HCT116 (cell line): ENCODE data around the gene ARMC2. TPM values are rescaled to one million over a fixed set of nuclear protein-coding genes. Genes with fewer than 3 reads are reported as not detected.
A peak's percentile ranks its signal among the peaks of the same experiment; 100 is the strongest.

Source experiments
- ATAC-seq: fragments of 200-7000 bp; cut with Tn5 transposase; 2 replicates; pipeline ENCODE4 v1.9.1; 2020; ENCODE audit warnings: mild to moderate bottlenecking, moderate library complexity
- BruUV-seq: library from RNA; stranded (reverse); fragments of 400-500 nt; replicated peaks from 2 replicates; lab custom pipeline; 2021; lab: Mats Ljungman, UMichigan
- CTCF ChIA-PET: fragments of 300-600 bp; sonication (Branson Sonifier 250); formaldehyde crosslinking; loops from one replicate; lab custom pipeline; 2021; ENCODE audit warnings: antibody characterized with exemption; lab: Charles Lee
- POLR2A ChIA-PET: fragments of 300-600, 350-600 bp; sonication (Branson Sonifier 250); formaldehyde crosslinking; loops from one replicate; lab custom pipeline; 2021; ENCODE audit warnings: antibody characterized with exemption; lab: Charles Lee
- RAD21 ChIA-PET, 2 experiments: fragments of 300-600 bp; sonication (Branson Sonifier 250); formaldehyde crosslinking; loops; one replicate each; lab custom pipeline; 2023; ENCODE audit warnings: low total read pairs in 2 of 2; ENCODE audit not compliant: uncharacterized antibody in 2 of 2, unreplicated experiment in 2 of 2, low non-redundant PET in 1 of 2; lab: Charles Lee
- DNase-seq: peaks from one replicate; pipeline ENCODE4 v3.0.0-alpha.2; 2010; ENCODE audit warnings: low read depth, low spot score
- H2AFZ ChIP-seq: fragments of 200-600 bp; shearing (Covaris generic), sonication (generic); 2 replicates; pipeline ENCODE4 v1.6.1; 2017; ENCODE audit warnings: low read depth, mixed run types, mixed read lengths, antibody characterized with exemption, low read length; ENCODE audit not compliant: poor library complexity, severe bottlenecking
- H3K27ac ChIP-seq: 2 replicates; pipeline ENCODE4 v1.5.1; 2012; ENCODE audit warnings: low read depth, low read length
- H3K27me3 ChIP-seq: fragments of 200-600 bp; sonication (generic); 2 replicates; pipeline ENCODE4 v1.6.1; 2016; ENCODE audit warnings: mixed run types, low read length, mixed read lengths; ENCODE audit not compliant: insufficient read depth
- H3K36me3 ChIP-seq, 2 experiments: fragments of 200-500 bp in 1 of 2; fragments of 200-600 bp in 1 of 2; sonication (Bioruptor generic) in 1 of 2; sonication (generic) in 1 of 2; 2 replicates each; pipeline versions ENCODE4 v1.5.1 to v1.6.1; 2014 to 2016; ENCODE audit warnings: low read length in 2 of 2, inconsistent platforms in 1 of 2, mixed read lengths in 1 of 2, mixed run types in 1 of 2; ENCODE audit not compliant: insufficient read depth in 2 of 2, control insufficient read depth in 1 of 2
- H3K4me1 ChIP-seq, 2 experiments: fragments of 200-600 bp in 1 of 2; sonication (generic) in 1 of 2; 2 replicates each; pipeline versions ENCODE4 v1.5.1 to v1.6.1; 2012 to 2017; ENCODE audit warnings: low read length in 2 of 2, inconsistent platforms in 1 of 2, mild to moderate bottlenecking in 1 of 2, mixed read lengths in 1 of 2, mixed run types in 1 of 2, moderate library complexity in 1 of 2; ENCODE audit not compliant: insufficient read depth in 2 of 2, control insufficient read depth in 1 of 2
- H3K4me2 ChIP-seq: fragments of 200-600 bp; sonication (generic); 2 replicates; pipeline ENCODE4 v1.6.1; 2017; ENCODE audit warnings: mixed run types, low read length, mixed read lengths
- H3K4me3 ChIP-seq, 2 experiments: fragments of 200-600 bp in 1 of 2; sonication (generic) in 1 of 2; replicated peaks in 1 of 2; 2 replicates each; pipeline ENCODE4 v1.5.1; 2011 to 2016; ENCODE audit warnings: low read length in 2 of 2, control low read depth in 1 of 2, low read depth in 1 of 2, mild to moderate bottlenecking in 1 of 2, mixed read lengths in 1 of 2, mixed run types in 1 of 2
- H3K79me2 ChIP-seq: fragments of 200-600 bp; sonication (generic); 2 replicates; pipeline ENCODE4 v1.6.1; 2017; ENCODE audit warnings: mild to moderate bottlenecking, mixed run types, low read length, moderate library complexity, mixed read lengths; ENCODE audit not compliant: insufficient read depth
- H3K9ac ChIP-seq: fragments of 200-600 bp; sonication (generic); 2 replicates; pipeline ENCODE4 v1.6.1; 2016; ENCODE audit warnings: low read length, mixed read lengths
- H3K9me2 ChIP-seq: fragments of 200-600 bp; sonication (generic), shearing (Covaris generic); 2 replicates; pipeline ENCODE4 v1.6.1; 2017; ENCODE audit warnings: mixed run types, mild to moderate bottlenecking, moderate library complexity; ENCODE audit not compliant: insufficient read depth
- H3K9me3 ChIP-seq, 2 experiments: fragments of 200-500 bp in 1 of 2; fragments of 200-600 bp in 1 of 2; sonication (Bioruptor generic) in 1 of 2; sonication (generic) in 1 of 2; 2 replicates each; pipeline ENCODE4 v1.6.1; 2014 to 2017; ENCODE audit warnings: low read length in 2 of 2, mixed read lengths in 2 of 2, inconsistent platforms in 1 of 2, low read depth in 1 of 2, mild to moderate bottlenecking in 1 of 2, mixed run types in 1 of 2, moderate library complexity in 1 of 2; ENCODE audit not compliant: control insufficient read depth in 1 of 2, insufficient read depth in 1 of 2
- H4K20me1 ChIP-seq: fragments of 200-600 bp; sonication (generic), shearing (Covaris generic); 2 replicates; pipeline ENCODE4 v1.6.1; 2017; ENCODE audit warnings: mixed run types, mild to moderate bottlenecking, moderate library complexity; ENCODE audit not compliant: insufficient read depth
- CBX3 ChIP-seq: IDR thresholded peaks from 2 replicates; pipeline ENCODE4 v1.6.1; 2012; ENCODE audit warnings: low read depth
- CEBPB ChIP-seq: IDR thresholded peaks from 2 replicates; pipeline ENCODE4 v1.6.1; 2012; ENCODE audit warnings: low read depth
- ELF1 ChIP-seq: IDR thresholded peaks from 2 replicates; pipeline ENCODE4 v1.6.1; 2012; ENCODE audit warnings: low read depth, borderline replicate concordance
- EZH2 ChIP-seq: fragments of 200-600 bp; sonication (generic); IDR thresholded peaks from 2 replicates; pipeline ENCODE4 v1.6.1; 2017; ENCODE audit warnings: antibody characterized with exemption, mixed run types
- EZH2phosphoT487 ChIP-seq: fragments of 200-600 bp; IDR thresholded peaks from 2 replicates; pipeline ENCODE4 v1.6.1; 2018; ENCODE audit warnings: antibody characterized with exemption, borderline replicate concordance
- FOSL1 ChIP-seq: IDR thresholded peaks from 2 replicates; pipeline ENCODE4 v1.6.1; 2012; ENCODE audit warnings: low read depth
- JUND ChIP-seq: IDR thresholded peaks from 2 replicates; pipeline ENCODE4 v1.6.1; 2012
- POLR2A ChIP-seq: IDR thresholded peaks from 2 replicates; pipeline ENCODE4 v1.7.0; 2011; ENCODE audit warnings: borderline replicate concordance; ENCODE audit not compliant: insufficient read depth, insufficient read length; ENCODE audit errors: extremely low read depth
- SIN3A ChIP-seq: IDR thresholded peaks from 2 replicates; pipeline ENCODE4 v1.6.1; 2012; ENCODE audit warnings: low read depth
- SRF ChIP-seq: IDR thresholded peaks from 2 replicates; pipeline ENCODE4 v1.6.1; 2012; ENCODE audit warnings: low read depth
- TCF7L2 ChIP-seq: IDR thresholded peaks from 2 replicates; pipeline ENCODE4 v1.7.0; 2011; ENCODE audit warnings: borderline replicate concordance, inconsistent platforms; ENCODE audit not compliant: insufficient read depth, insufficient read length; ENCODE audit errors: extremely low read depth
- intact Hi-C: fragments of 100-400 bp; cut with micrococcal nuclease; formaldehyde crosslinking; loops from 2 replicates; pipeline ENCODE4 v1.10.0; 2022
- total RNA-seq: library from RNA; stranded (reverse); gene quantifications from one replicate; pipeline ENCODE4 v1.2.1, GENCODE V29; 2021; ENCODE audit not compliant: unreplicated experiment
- TF ChIP-seq, protein P1 (sequence below): IDR thresholded peaks from 2 replicates; pipeline ENCODE4 v1.6.1; 2012
- TF ChIP-seq, protein P2 (sequence below): IDR thresholded peaks from 2 replicates; pipeline ENCODE4 v1.6.1; 2011; ENCODE audit warnings: mild to moderate bottlenecking, low read length, moderate library complexity; ENCODE audit not compliant: insufficient replicate concordance; ENCODE audit errors: extremely low read depth
- TF ChIP-seq, protein P3 (sequence below): IDR thresholded peaks from 2 replicates; pipeline ENCODE4 v1.6.1; 2012; ENCODE audit warnings: low read depth

The ARMC2 gene
- total RNA-seq, 1 experiment from 2014 or later: 3.6 TPM

DNA sequence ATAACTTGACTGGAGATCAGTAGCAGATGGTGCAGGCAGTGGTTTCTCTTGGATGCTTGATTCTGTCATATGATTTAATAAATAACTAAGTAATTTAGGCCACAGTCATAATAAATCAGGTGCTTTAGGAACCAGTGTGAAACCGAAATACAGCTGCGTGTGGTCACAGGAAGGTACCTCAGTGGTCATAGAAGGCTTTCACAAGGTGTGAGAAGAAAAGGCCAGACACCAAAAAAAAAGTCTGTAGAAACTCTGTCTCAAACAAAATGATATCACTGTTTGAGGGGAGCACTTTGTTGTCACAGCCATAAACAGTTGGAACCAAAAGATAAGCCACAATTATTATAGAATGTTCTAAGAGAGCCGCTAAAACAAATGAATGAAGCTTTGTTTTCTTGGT is 56.5 kb downstream of the ARMC2 start:
- TF ChIP-seq, protein P1, sequence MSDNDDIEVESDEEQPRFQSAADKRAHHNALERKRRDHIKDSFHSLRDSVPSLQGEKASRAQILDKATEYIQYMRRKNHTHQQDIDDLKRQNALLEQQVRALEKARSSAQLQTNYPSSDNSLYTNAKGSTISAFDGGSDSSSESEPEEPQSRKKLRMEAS: no peak
- TF ChIP-seq JUND: no peak
- no peak for TF ChIP-seq EZH2
- no peak for TF ChIP-seq POLR2A
- TF ChIP-seq, all 23 proteins: peak for 0
- H3K4me3 ChIP-seq: no peak overlapping the region
- H3K79me2 ChIP-seq: no peaks in the 10 kb centered on the region
- intact Hi-C loops: no loop called here
- no peaks in the 10 kb centered on the region for H3K4me1 ChIP-seq
- H4K20me1 ChIP-seq: no peaks in the 10 kb centered on the region
- no peak for DNase-seq
- no TSS peak for BruUV-seq
- H3K27me3 ChIP-seq: no peaks in the 10 kb centered on the region
- no peaks in the 10 kb centered on the region for H3K9me3 ChIP-seq
- H3K36me3 ChIP-seq: no peaks in the 10 kb centered on the region
- ChIA-PET POLR2A (no interaction called here), RAD21 (no interaction called here), CTCF (interaction anchor here (1.2 to 1.4 kb wide), 2 partner anchors 11 to 169 kb away, joined by 4 to 5 read pairs; no protein-coding TSS in a partner anchor)
- H3K4me2 ChIP-seq: no peak overlapping the region
- no peak overlapping the region for H3K9ac ChIP-seq
- H3K9me2 ChIP-seq: no peaks in the 10 kb centered on the region
- ATAC-seq: no peak
- no peak overlapping the region for H2AFZ ChIP-seq
- no peak overlapping the region for H3K27ac ChIP-seq

DNA sequence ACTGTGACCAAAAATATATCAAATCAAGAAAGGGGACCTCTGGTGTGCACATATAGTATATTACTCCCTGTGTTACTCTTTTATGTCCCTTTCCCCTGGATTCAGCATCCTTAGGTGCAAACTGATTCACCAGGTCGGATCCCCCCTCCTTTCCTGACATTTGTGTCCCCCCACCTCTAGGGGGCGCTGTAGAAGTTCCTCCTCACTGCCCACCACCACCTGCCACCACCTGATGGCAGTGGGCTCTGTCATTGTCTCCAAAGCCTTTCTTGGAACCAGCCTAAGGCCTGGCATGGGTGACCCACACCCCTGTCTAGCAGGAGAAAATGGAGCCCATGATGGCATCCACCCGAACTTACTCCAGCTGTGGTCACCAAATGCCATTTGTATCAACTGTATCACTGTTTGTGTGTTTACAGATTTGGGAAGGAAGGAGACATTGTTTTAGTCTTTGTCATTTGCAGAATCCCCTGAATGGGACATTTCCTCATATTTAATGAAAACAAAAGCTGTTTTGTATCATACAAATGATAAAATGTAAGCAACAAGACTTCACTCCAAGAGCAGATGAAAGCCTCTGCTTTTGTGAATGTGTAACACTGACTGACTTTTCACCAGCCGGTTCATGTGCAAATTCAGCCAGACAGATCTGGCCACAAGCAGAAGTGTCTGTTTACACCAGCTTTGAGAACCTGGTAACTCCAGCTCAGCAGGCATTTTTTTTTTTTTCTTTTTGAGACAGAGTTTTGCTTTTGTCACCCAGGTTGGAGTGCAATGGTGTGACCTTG is 66.2 kb downstream of the ARMC2 start:
- H3K9me3 ChIP-seq: no peaks in the 10 kb centered on the region
- H3K27me3 ChIP-seq: no peaks in the 10 kb centered on the region
- no peak overlapping the region for H2AFZ ChIP-seq
- H3K4me2 ChIP-seq: no peak overlapping the region
- ChIA-PET RAD21 (no interaction called here), CTCF (interaction anchor here (1.5 kb wide), 1 partner anchor 11 kb away, joined by 6 read pairs; no protein-coding TSS in a partner anchor), POLR2A (no interaction called here)
- no peak overlapping the region for H3K27ac ChIP-seq
- H3K9me2 ChIP-seq: no peaks in the 10 kb centered on the region
- peak; percentile 85 for ATAC-seq
- no peaks in the 10 kb centered on the region for H3K79me2 ChIP-seq
- intact Hi-C loops: no loop called here
- no peaks in the 10 kb centered on the region for H3K36me3 ChIP-seq
- H3K4me1 ChIP-seq: no peaks in the 10 kb centered on the region
- no TSS peak for BruUV-seq
- H4K20me1 ChIP-seq: no peaks in the 10 kb centered on the region
- no peak overlapping the region for H3K9ac ChIP-seq
- peak; percentile 32 for DNase-seq
- H3K4me3 ChIP-seq: no peak overlapping the region
- TF ChIP-seq, protein P2, sequence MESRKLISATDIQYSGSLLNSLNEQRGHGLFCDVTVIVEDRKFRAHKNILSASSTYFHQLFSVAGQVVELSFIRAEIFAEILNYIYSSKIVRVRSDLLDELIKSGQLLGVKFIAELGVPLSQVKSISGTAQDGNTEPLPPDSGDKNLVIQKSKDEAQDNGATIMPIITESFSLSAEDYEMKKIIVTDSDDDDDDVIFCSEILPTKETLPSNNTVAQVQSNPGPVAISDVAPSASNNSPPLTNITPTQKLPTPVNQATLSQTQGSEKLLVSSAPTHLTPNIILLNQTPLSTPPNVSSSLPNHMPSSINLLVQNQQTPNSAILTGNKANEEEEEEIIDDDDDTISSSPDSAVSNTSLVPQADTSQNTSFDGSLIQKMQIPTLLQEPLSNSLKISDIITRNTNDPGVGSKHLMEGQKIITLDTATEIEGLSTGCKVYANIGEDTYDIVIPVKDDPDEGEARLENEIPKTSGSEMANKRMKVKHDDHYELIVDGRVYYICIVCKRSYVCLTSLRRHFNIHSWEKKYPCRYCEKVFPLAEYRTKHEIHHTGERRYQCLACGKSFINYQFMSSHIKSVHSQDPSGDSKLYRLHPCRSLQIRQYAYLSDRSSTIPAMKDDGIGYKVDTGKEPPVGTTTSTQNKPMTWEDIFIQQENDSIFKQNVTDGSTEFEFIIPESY: no peak
- TF ChIP-seq FOSL1 (no peak), ELF1 (no peak), CBX3 (peak; percentile 50; the same call in 1 of the 2 replicates), EZH2phosphoT487 (no peak), TCF7L2 (no peak), SRF (no peak), CEBPB (no peak), SIN3A (no peak)
- TF ChIP-seq, protein P3, sequence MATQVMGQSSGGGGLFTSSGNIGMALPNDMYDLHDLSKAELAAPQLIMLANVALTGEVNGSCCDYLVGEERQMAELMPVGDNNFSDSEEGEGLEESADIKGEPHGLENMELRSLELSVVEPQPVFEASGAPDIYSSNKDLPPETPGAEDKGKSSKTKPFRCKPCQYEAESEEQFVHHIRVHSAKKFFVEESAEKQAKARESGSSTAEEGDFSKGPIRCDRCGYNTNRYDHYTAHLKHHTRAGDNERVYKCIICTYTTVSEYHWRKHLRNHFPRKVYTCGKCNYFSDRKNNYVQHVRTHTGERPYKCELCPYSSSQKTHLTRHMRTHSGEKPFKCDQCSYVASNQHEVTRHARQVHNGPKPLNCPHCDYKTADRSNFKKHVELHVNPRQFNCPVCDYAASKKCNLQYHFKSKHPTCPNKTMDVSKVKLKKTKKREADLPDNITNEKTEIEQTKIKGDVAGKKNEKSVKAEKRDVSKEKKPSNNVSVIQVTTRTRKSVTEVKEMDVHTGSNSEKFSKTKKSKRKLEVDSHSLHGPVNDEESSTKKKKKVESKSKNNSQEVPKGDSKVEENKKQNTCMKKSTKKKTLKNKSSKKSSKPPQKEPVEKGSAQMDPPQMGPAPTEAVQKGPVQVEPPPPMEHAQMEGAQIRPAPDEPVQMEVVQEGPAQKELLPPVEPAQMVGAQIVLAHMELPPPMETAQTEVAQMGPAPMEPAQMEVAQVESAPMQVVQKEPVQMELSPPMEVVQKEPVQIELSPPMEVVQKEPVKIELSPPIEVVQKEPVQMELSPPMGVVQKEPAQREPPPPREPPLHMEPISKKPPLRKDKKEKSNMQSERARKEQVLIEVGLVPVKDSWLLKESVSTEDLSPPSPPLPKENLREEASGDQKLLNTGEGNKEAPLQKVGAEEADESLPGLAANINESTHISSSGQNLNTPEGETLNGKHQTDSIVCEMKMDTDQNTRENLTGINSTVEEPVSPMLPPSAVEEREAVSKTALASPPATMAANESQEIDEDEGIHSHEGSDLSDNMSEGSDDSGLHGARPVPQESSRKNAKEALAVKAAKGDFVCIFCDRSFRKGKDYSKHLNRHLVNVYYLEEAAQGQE: no peak
- TF ChIP-seq, protein P1: no peak
